Hematopoietic multipotent progenitor cell treated with erythropoietin and hydrocortisone succinate and interleukin-3 and kit ligand, for 4 days (in vitro differentiated cells): ENCODE results near the gene MED12L.

Experiments
- DNase-seq: peaks from one replicate; pipeline ENCODE4 v3.0.0-alpha.2; 2015

Gene MED12L

DNA sequence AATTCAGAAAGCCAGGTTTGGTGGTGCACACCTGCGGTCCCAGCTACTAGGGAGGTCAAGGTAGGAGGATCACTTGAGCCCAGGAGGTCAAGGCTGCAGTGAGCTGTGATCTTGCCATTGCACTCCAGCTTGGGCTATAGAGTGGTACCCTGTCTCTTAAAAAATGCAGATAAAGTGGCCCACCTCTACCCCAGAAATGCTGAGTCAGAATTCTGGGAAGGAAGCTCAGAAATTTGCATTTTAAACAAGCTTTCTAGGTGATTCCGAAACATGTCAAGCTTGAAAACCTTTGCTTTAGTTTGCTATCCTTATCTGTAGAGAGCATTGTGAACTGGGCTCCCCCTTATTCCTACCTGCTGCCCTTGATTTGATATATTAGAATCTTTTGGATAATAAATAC is 7.7 kb downstream of the MED12L start:
- DNase-seq: no peak

DNA sequence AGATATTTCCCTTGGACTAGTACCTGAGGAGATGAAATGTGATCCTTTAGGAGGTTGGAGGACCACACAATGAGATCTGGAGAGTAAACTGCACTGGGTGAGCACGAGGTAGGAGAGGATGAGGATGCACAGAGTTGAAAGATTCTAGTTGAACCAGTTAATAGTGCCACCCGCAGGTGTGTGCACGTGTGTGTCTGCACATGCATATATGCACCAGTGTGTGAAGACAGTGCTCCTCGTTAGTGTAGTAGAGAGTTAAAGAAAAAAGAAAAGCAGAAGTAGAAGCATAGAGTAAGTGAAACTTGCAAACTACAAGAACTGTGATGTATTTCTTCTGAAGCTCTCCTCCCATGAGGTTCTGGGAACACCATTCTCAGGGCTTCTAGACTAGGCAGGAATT is 8.4 kb downstream of the MED12L start:
- DNase-seq: peak; percentile 53

DNA sequence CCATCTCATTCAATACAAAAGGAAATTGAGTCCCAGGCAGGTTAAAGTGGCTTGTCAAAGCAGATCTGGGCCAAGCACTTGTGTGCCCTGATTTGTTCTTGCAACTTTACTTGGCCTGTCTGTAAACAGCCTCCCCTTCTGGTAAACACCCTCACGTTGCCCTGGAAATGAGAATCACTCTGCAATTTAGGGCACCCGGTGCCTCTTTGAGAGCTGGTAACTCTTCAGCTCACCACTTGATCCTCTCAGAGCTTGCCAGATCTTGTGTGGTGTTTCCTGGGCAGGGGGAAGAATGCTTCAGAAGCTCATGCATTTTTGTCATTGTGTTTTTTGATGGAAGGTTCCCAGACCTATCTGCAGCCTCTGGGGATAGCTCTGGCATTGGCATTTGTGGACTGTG is 11.3 kb downstream of the MED12L start:
- DNase-seq: no peak

DNA sequence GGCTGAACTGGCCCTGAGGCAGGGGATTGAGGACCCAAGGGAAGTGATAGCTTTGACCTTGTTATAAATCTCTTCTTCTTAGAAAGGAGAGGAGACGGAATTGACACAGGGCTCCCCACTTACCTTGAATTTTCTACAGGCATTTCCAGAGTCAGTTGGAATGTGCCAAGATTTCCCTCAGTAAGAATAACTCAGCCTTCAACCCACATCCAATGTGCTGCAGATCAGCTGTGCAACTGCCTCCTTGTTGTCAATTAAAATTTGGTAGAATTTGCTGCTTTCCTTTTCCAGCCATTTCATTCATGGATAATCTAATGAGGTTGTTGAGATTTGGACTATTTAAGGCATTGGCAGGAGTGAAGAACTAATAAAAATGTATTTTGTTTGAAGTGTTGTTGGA is 14.6 kb downstream of the MED12L start:
- no peak for DNase-seq

DNA sequence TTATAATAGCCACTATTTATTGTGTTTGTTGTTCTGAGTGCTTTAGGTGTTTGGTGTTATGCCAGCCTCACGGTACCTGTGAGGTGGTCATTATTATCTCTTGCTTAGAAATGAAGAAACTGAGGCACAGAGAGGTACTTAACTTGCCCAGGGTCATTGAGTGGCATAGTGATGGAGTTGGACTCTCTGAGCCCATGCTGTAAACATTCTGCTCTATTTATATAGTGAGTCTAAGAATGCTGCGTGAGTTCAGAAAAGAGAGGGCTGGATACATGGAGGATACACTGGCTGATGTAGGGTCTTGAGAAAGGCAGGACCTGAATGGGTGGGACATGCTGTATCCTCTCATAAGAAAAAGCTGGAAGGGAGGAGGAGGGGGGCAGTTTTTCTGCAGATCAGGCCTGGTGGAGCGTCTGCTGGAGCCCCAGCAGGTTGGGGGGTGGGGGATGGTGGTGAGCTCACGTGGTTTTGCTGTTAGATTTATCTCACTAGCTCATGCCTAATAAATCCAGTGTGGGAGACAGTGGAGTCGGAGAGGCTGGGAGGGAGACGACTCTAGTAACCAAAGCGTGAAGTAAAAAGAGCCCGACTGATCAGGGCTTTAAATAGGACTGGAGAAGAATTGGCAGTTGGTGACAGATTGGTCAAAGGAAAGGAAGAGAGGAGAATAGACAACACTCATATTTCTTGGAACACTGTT is 16.0 kb downstream of the MED12L start:
- DNase-seq: peak; percentile 81

DNA sequence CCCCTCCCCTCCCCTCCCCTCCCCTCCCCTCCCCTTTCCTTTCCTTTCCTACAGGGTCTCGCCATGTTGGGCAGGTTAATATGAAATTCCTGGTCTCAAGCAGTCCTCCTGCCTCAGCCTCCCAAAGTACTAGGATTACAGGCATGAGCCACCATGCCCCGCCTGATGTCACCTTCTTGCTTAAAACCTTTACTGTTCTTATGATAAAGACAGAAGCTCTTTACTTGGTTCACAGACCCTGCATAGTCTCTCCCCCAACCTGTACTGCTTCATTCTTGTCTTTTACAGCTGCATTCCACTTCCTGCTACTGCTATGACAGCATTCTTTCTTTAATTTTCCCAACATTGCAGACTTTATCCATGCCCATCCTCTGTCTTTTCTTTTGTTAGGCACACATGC is 20.8 kb downstream of the MED12L start:
- DNase-seq: no peak

DNA sequence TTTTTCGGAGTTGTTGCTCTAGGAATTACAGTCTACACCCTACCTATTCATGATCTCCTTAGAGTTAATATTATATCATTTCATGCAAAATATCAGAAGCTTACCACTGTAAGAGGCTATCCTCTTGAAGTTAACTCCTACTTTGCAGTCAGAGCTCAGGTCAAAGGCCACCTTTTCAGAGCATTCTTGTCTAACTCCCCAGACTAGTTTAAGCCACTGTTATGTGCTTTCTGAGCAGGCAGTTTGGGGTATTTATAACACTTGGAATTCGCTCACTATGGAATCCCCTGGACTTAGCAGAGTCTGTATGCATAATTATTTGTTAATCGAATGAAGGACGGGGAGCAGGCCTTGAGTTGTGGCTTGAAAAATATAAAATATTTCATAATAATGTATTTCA is 21.7 kb downstream of the MED12L start:
- no peak for DNase-seq

DNA sequence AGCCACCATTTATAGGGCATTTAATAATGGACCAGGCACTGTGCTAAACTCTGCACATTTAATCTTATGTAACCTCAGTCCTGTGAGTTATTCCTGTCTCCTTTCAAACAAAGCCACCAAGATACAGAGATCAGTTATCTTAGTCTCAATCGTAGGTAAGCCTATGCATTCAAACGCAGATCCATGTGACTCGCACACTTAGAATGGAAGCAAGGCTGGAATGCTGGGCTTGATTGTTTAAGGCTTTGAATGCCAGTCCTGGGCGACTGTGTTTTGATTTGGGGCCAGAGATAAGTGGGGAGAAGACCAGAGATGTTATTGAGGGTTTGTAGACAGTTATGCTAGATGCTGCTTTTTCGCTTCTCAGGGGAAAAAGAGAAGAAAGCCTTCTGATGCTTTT is 22.2 kb downstream of the MED12L start:
- no peak for DNase-seq

DNA sequence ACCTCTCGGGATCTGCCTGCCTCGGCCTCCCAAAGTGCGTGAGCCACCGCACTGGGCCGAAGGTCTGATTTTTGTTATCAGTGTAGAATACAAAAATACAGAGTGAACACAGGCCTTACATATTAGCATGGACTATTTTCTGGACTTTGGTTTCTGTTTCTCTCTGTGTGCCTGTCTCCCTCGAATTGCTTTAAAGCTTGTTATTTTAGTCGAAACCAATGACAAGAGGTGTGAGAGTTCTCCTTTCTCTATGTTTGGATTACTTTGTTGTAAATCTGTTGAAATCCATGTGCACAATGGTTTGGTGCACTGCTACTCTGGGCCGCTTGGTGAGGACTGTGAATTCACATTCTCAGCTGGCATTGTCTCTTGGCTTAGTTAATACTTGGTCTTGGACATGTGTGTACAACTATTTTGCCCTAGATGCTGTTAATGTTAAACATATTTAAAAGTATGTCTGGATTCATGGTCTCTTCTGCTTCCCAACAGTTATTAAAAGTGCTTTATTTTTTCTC is 23.9 kb downstream of the MED12L start:
- no peak for DNase-seq

DNA sequence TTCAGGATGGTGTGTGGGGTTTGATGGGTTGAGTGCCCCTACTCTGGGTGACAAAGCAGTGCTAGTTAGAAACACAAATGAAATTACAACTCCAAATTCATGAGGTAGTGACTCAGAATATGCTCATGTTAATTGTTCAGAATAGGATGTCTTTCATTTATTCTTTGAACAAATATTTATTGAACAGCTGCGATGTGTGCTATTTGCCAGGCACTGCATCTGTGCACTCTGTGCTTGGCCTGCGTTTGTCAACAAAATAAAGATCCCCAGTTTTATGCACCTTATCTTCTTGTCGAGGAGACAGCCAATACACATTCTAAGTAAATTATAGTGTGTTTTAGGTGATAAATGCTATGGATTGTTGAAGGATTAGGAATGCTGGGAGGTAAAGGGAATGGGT is 27.3 kb downstream of the MED12L start:
- no peak for DNase-seq

DNA sequence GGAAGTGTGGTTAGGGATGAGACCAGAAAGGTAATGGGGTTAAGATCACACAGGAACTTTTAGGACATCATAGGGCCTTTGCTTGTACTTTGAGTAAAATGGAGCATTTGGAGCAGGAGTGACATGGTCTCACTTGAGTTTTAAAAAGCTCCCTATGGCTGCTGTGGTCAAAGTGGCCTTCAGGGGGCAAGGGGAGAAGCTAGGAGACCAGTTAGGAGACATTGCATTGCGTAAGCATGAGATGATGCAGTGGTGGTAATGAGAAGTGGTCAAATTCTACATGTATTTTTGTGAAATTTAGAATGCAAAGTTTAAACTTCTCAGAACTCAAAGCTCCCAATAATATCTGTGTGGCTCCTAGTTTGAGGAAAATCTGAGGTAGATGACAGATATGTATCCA is 27.9 kb downstream of the MED12L start:
- peak; percentile 73 for DNase-seq

DNA sequence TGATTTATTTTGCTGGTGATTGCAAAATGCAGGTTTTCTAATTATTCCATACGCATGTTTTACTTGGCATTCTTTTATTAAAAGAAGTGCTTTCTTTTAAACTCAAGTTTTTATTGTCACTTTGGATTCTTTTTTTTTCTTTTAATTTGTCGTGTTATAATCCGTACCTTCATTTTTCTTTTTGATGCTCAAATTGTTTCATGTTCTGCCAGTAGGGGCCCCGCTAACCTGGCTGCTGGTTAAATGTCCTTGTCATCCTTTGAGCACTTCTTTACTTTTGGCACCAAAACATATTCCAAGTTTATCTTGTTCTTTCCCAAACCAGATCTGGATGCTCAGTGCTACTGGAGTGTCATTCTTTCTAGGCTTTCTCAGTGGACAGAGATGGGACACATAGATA is 31.6 kb downstream of the MED12L start:
- DNase-seq: peak; percentile 44

DNA sequence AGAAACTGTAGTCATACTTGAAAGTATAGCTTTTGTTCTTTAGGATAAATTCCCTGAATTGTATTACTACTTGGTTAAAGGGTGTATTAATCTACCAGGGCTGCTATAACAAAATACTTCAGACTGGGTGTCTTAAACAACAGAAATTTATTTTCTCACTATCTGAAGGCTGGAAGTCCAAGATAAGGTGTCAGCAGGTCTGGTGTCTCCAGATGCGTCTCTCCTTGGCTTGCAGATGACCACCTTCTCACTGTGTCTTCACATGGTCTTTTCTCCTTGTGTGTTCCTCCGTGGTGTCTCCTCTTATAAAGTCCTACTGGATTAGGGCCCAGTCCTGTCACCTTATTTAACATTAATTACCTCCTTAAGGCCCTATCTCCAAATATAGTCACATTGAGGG is 33.7 kb downstream of the MED12L start:
- DNase-seq: peak; percentile 76

DNA sequence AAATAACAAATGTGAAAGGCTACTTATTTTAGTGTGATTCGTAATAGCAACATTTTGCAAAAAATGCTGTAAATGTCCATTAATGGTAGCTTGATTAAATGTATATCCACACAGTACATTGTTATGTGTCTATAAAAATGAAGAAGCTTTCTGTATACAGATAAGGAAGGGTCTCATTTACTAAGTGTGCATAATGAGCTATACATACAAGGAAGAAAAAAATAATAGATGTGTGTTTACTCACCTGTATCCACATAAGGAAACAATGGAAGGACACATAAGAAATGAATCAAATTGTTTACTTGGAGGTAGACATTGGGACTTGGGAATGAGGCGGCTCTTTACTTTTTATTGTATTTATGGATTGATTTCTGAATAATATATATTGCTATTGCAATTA is 34.9 kb downstream of the MED12L start:
- DNase-seq: no peak

DNA sequence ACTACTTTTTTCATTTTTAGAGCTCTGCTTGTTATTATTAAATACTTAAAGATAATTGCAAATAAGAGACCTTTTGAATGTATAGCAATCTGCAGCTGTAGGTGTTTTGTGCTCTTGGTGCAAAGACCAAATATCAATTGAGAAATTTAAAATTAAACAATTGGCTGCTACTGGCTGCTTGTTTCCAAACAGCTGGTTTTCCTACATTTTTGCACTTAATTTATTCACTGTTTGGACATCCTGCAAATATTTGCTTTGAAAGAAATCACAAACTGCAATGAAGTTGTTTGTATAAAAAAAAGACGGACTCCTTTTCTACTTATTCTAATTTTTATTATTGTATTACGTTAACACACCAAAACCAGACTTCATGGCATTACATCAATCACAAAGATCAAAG is 35.6 kb downstream of the MED12L start:
- no peak for DNase-seq

DNA sequence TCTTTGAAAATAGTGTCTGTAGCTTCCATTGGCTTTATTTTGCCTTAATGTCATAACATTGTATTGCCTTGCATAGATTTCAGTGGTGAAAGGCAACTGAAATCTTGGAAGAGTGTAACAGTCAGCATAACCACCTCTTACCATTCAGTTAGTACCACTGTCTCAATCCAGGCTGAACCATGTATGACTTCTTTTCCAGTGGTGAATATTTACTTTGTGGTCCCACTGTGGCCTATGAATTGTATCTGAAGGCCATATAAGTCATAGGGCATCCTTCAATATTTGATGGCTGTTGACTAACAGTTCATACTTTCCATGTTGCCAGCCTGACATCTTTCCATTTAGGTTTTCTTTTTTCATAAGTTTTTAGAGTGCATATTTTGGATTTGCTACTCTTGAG is 38.4 kb downstream of the MED12L start:
- DNase-seq: no peak

DNA sequence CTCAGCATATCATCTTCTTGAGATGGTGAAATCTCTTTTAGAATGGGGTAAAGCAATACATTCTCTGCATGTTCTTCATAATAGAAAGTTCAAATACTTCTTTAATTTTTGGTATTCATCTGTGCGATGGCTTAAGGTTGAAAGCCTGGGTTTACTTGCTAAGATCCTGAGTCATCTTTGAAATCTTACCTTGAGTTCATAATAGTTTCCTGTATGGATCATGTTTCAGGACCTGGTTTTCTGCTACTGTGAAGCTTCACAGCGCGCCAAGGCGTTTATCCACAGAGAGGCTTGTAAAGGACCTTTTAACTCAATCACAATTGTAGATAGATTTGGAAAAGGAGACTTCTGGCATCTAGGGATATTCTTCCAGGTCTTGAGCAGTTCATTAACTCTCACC is 39.0 kb downstream of the MED12L start:
- no peak for DNase-seq

DNA sequence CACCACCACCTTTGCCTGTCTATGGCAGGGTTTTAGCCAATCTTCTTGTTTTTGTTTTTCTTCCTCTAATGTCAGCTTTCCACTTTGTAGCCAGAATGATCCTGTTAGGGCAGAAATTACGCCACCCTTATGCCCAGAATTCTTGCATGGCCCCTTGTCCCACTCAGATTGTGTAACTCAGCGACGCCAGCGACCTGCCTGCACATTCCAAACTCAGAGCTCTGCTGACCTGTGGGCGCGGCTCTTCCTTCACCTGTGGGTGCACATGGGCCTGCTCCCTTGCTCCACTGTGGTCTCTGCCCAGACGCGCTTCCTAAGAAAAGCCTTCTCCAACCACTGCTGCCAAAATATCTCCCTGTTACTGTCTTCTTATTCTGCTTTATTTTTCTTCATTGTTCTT is 45.0 kb downstream of the MED12L start:
- DNase-seq: no peak

DNA sequence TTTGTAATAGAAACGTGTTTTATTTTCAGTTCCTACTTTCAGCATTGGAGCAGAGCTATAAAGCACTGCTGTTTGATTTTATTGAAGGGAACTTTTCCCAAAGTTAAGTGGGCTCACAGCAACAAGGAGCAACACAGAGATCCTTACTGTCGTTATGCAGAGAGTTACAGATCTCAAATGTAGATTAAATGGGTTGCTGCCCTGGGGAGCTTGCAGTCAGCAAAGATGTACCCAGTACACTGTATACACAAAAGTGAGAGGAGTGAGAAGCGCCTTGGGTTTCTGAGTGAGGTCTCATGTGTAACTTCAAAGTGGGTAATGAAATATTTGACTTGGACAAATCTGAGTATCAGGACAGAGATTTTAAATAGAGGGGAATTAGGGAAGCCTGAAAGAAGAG is 47.7 kb downstream of the MED12L start:
- no peak for DNase-seq

DNA sequence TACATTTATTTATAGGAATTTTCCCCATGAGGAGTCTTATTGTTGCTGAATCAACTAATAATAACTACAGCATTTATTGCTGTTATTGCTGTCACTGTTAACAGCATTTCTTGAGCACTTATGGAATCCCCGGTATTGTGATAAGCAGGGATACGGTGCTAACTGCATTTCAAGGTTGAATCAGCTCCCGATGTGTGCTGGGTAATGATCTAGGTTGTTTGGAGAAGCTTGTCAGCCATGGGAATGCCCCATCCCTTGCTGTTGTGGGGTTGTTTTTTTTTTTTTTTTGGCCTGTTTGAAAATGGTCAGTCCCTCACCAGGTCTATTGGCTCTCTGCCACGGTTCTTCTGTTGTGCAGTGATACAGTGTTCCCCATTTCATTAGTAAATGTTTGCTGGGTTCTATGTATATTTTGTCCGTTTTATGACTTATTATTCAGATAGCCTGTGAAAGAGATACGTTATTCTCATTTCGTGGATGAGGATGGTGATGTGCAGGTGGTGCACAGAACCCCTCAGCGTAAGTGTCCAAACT is 48.5 kb downstream of the MED12L start:
- DNase-seq: peak; percentile 79

DNA sequence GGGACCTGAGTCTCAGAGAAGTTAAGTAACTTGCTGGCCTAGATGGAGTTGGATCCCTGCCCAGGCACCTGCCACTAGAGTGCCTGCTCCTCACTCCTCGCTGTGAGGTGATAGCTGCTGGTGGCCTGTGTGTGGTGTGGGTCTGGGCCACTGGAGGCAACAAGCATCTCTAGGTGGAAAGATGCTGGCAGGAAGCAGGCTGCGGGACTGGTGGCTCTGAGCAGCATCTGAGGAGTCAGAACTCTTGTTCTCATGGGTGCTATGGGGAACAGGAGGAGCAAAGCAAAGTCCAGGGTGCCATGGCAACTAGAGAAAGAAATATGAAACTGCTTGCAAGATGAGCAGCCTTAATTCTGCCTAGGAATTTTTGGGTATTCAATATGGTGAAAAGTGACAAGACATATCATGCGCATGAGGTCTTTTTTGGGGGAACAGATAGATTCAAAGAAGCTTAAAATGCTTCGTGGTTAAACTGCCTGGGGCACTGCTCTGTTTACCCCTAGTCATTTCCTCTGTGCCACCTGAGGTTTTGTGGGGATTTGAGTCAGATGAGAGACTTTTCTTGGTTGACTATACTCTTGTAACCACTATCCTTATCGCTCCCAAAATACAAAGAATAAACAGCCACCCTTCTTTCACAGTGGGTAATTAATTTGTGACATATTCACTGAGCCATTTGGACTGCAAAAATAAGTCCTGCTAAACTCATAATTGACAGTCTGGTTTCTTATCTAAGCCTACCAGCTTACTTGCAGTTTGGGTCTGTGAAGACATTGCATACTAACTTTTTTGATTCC is 50.3 kb downstream of the MED12L start:
- DNase-seq: peak; percentile 97

DNA sequence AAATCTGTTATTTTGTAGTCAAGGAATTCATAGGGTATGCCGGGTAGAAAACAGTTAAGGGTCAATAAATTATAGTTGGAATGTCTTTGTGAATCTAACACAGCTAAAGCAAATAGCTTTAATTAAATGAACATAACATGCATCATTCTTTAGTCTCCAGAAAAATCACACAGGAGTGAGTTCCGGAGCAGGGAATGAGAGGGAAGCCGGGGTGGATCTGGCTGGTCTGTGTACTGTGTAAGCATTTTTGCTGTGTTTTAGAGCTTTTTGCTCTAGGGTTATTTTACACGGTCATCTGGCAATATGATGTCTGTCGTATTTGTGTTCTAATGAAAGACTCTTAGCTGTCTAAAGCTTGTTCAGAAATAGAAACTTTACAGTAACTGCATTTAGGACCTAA is 57.5 kb downstream of the MED12L start:
- no peak for DNase-seq

DNA sequence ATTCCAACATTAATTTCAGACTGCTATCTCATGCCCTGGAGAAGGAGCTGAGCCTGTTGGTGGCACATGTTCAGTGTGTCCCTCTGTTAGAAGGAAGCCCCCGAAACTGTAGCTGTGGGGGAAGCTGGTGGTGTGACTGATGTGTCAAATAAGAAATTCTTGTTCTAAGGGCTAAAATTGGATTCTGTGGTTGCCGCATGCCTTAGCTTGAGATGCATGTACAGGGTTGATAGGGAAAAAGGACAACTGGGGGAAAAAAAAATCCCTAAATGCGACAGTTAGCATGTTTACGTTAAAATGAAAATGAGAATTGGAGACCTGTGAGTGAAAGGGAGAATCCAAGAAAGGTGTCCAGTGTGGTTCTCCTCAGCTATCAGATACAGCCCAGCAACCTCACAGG is 58.6 kb downstream of the MED12L start:
- peak; percentile 85 for DNase-seq

DNA sequence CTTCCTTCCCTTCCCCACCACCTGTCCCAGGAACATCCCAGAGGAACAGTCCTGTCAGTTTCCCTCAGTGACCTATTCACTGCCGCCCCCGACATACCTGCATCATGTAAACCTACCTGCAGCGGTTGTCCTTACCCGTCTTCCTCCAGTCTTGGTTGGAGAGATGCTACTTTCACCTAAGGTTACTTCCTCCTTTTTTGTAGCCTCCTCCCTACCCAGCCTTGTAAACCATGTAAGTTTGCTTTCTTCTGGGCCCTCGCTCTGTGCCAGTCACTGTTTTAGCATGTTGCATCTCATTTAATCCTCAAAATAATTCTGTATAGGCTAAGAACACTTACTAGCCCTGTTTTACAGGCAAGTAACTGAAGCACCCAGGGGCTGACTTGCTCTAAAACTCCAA is 59.3 kb downstream of the MED12L start:
- peak; percentile 53 for DNase-seq
